ENCODE data around the gene ERBB4. TPM values are rescaled to one million over a fixed set of nuclear protein-coding genes. Genes with fewer than 3 reads are reported as not detected.

ERBB4 gene
- total and polyA plus RNA-seq, 10 of the 15 experiments (the other 5 are each of a cell fraction or from before 2014, with no cell fraction given): under 0.01 to 0.23 (median 0.01) TPM; not detected in 4

DNA sequence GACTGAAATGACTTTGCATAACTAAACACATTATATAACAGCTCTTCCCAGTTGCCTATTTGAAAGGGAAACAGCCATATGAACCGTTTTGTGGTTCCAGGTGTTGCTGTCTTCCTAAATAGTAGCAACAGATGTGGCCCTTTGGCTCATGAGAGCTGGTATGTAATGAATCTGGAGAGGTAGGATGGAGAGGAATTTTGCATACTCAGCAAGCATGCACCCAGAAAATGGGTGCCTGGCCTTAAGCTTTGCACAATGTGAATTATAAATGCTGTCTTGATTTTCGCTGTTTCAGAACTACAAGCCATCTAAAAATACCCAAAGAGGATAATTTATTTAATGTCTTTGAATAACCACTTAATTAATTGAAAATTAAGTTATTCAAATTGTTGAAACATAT lies 15.6 kb upstream of the ERBB4 start:
- Histone ChIP-seq H3K9me3 (replicated peaks; ENCODE audit: control insufficient read depth, insufficient read depth, low read length) (no peaks in the 10 kb centered on the region), H3K9ac (ENCODE audit: control insufficient read depth, insufficient read depth, low read length) (no peak overlapping the region), H3K27me3 (replicated peaks in 1 of 2; ENCODE audit: control insufficient read depth in 2 of 2, insufficient read depth in 2 of 2, low read length in 1 of 2) (no peaks in the 10 kb centered on the region), H3K4me2 (ENCODE audit: control insufficient read depth, insufficient read depth) (no peak overlapping the region), H3K4me3 (no peak overlapping the region), H4K20me1 (ENCODE audit: control insufficient read depth, insufficient read depth) (no peaks in the 10 kb centered on the region), H3K36me3 (ENCODE audit: control insufficient read depth in 2 of 2, insufficient read depth in 2 of 2, low read length in 1 of 2) (no peaks in the 10 kb centered on the region), H3K4me1 (ENCODE audit: control insufficient read depth, insufficient read depth, low read length) (no peaks in the 10 kb centered on the region), H2AFZ (ENCODE audit: control insufficient read depth, low read depth, low read length) (no peak overlapping the region), H3K27ac (ENCODE audit: control insufficient read depth, insufficient read depth) (no peak overlapping the region), H3K79me2 (ENCODE audit: control insufficient read depth, insufficient read depth, low read length) (no peaks in the 10 kb centered on the region)
- in situ Hi-C loops (cut with MboI): no loop called here
- no TSS peak for BruUV-seq (replicated peaks)
- intact Hi-C loops (cut with micrococcal nuclease; ENCODE audit: unreplicated experiment): no loop called here
- 5% methylated on average over 2 of the region's 2 CpGs for WGBS (ENCODE audit: insufficient coverage, insufficient replicate concordance, low lambda C conversion rate, missing lambda C conversion rate)
- DNase-seq (ENCODE audit: low read depth, low spot score) (no peak), ATAC-seq (no peak), FAIRE-seq (no peak)
- RAD21 ChIA-PET (ENCODE audit: unreplicated experiment): interaction anchor here (0.6 to 1.6 kb wide), 3 partner anchors 12 to 13 kb away, joined by 3 to 7 read pairs (median 4); no protein-coding TSS in a partner anchor
- POLR2A ChIA-PET: no interaction called here
- CTCF ChIA-PET: interaction anchor here (2.3 kb wide), 1 partner anchor 13 kb away, joined by 16 read pairs; no protein-coding TSS in a partner anchor
- SMC1A ChIA-PET (ENCODE audit: uncharacterized antibody, unreplicated experiment): interaction anchor here (1.4 kb wide), 1 partner anchor 10 kb away, joined by 3 read pairs; no protein-coding TSS in a partner anchor
- TF ChIP-seq FOXK2 (IDR thresholded peaks at IDR 0.05) (no peak), MTA2 (IDR thresholded peaks at IDR 0.05; ENCODE audit: low read depth) (no peak), IKZF2 (IDR thresholded peaks at IDR 0.05) (no peak), ZNF24 (IDR thresholded peaks at IDR 0.05) (no peak), ATF7 (IDR thresholded peaks at IDR 0.05; ENCODE audit: low read depth) (no peak), ATF2 (IDR thresholded peaks at IDR 0.05; ENCODE audit: low read length) (no peak), RAD51 (IDR thresholded peaks at IDR 0.05) (no peak), TBL1XR1 (IDR thresholded peaks at IDR 0.05; ENCODE audit: low read depth, low read length) (no peak), BACH1 (IDR thresholded peaks at IDR 0.05; ENCODE audit: borderline replicate concordance) (no peak), EED (IDR thresholded peaks at IDR 0.05; ENCODE audit: low read depth) (no peak), MAX (IDR thresholded peaks at IDR 0.05; ENCODE audit: low read depth, low read length) (no peak), NFIC (IDR thresholded peaks at IDR 0.05; ENCODE audit: low read depth, low read length) (no peak), POLR2AphosphoS5 (IDR thresholded peaks at IDR 0.05; ENCODE audit: low read length) (no peak), NR2F1 (conservative IDR thresholded peaks at IDR 0.05) (no peak), MYC (IDR thresholded peaks at IDR 0.05; ENCODE audit: insufficient read depth, insufficient read length, insufficient replicate concordance, low read length, severe bottlenecking) (no peak)
